C4-2B (cell line): ENCODE measurements around the gene GPR183.

ENCODE experiments used
- CTCF ChIP-seq: fragments of 450-650 bp; conservative IDR thresholded peaks from 2 replicates; pipeline ENCODE4 v1.5.1; 2017; ENCODE audit warnings: mild to moderate bottlenecking
- ZFX ChIP-seq: fragments of 450-650 bp; IDR thresholded peaks from 2 replicates; pipeline ENCODE4 v1.6.1; 2017

GRCh38 chr13:99335087-99335486 lies 27.9 kb upstream of the GPR183 start:
- TF ChIP-seq CTCF (no peak), ZFX (no peak)
